GM19467 (cell line): ENCODE data around the gene C11orf86.

Source experiments
- ATAC-seq: cut with Tn5 transposase; IDR thresholded peaks from one replicate; pipeline ENCODE4 v1.9.1; 2021; ENCODE audit warnings: mild to moderate bottlenecking, moderate library complexity; ENCODE audit not compliant: unreplicated experiment

The C11orf86 gene

GRCh38 chr11:67022961-67023956 is 48.2 kb downstream of the C11orf86 start, which contains the start of gene SYT12:
SYT12 (plus strand) TSS chr11:67023134; CDS start chr11:67030145, 7,011 bp downstream.
- no peak for ATAC-seq

- no peak for ATAC-seq
Observed at GRCh38 chr11:67023957-67024353, 48.9 kb downstream of the C11orf86 start.

DNA sequence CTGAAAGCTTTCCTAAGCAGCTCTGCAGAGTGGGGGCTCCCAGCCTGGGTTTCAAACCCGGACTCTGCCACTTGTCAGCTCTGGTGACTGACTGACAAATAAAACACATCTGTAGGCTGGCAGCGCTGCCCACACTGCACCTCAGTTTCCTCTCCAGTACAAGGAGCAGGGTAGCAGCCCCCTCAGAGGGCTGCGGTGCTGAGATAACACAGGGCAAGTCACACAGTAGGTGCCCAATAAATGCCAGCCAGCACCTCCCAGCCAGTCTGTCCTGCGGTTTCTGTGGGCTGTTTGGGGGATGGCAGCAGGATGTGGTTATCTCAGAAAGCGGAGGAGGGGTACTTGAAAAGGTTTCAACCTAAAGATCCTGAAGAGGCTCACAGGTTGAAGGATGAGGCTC is 49.3 kb downstream of the C11orf86 start:
- ATAC-seq, result no peak

DNA sequence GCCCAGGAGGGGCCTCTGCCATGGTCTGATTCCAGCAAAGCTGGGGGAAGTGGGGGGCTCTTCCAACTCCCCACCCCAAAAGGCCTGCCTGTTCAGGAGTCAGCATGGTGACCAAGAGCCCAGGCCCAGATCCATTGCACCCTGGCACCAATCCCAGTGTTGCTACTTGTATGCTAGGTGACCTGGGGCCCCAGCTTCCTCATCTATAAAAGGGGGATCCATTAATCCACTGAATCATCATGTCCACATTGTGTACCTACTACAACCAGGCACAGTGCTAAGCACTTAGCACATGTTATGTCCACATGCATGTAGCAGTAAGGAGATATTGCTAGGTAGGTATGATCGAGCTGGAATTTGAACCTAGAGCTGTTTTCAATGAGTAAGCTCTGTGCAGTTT is 49.9 kb downstream of the C11orf86 start:
- no peak for ATAC-seq

- ATAC-seq, result no peak
Observed at GRCh38 chr11:67025750-67026149, 50.6 kb downstream of the C11orf86 start.
